ENCODE results near the gene HTR1D.

GRCh38 chr1:23149114-23149513 lies 68.2 kb downstream of the HTR1D start:
- no peak for TF ChIP-seq CTCF (conservative IDR thresholded peaks at IDR 0.05 in 1 of 2, IDR thresholded peaks at IDR 0.05 in 1 of 2; ENCODE audit: extremely low read depth in 1 of 2, insufficient read depth in 1 of 2, low read depth in 1 of 2, low read length in 2 of 2)
- TF ChIP-seq EZH2 (IDR thresholded peaks at IDR 0.05; ENCODE audit: borderline replicate concordance, low read length) = no peak
